Neural cell (in vitro differentiated cells): ENCODE data around the gene VPS37C. TPM values are rescaled to one million over a fixed set of nuclear protein-coding genes. Genes with fewer than 3 reads are reported as not detected.

Experiments
- H2AFZ ChIP-seq: fragments of 200-600, 300-800 bp; sonication (generic), shearing (Covaris generic); 2 replicates; pipeline ENCODE4 v1.6.0; 2014; ENCODE audit warnings: low read depth, mild to moderate bottlenecking, antibody characterized with exemption, low read length, moderate library complexity
- H3F3A ChIP-seq: fragments of 200-600 bp; shearing (Covaris generic); 2 replicates; pipeline ENCODE4 v1.6.1; 2016; ENCODE audit warnings: mild to moderate bottlenecking, moderate library complexity, mixed read lengths, antibody characterized with exemption, low read length; ENCODE audit not compliant: insufficient read depth, poor library complexity, severe bottlenecking
- H3K27ac ChIP-seq: fragments of 200-600, 300-800 bp; sonication (generic), shearing (Covaris generic); 2 replicates; pipeline ENCODE4 v1.5.1; 2014; ENCODE audit warnings: mild to moderate bottlenecking, low read length, moderate library complexity
- H3K27me3 ChIP-seq: fragments of 300-800, 200-600 bp; sonication (generic), shearing (Covaris generic); 2 replicates; pipeline ENCODE4 v1.6.0; 2014; ENCODE audit warnings: mild to moderate bottlenecking, low read depth, low read length, moderate library complexity; ENCODE audit not compliant: insufficient read depth
- H3K36me3 ChIP-seq: fragments of 300-800, 200-600 bp; sonication (generic), shearing (Covaris generic); 2 replicates; pipeline ENCODE4 v1.5.1; 2014; ENCODE audit warnings: mild to moderate bottlenecking, antibody characterized with exemption, low read length, moderate library complexity; ENCODE audit not compliant: insufficient read depth
- H3K4me2 ChIP-seq: fragments of 300-800, 200-600 bp; sonication (generic), shearing (Covaris generic); 2 replicates; pipeline ENCODE4 v1.6.0; 2014; ENCODE audit warnings: mild to moderate bottlenecking, low read length
- H3K4me3 ChIP-seq: fragments of 300-800, 200-600 bp; sonication (generic), shearing (Covaris generic); 2 replicates; pipeline ENCODE4 v1.5.1; 2014; ENCODE audit warnings: mild to moderate bottlenecking, low read length, moderate library complexity
- H3K79me2 ChIP-seq: fragments of 200-600 bp; shearing (Covaris generic); replicated peaks from 2 replicates; pipeline ENCODE4 v1.6.0; 2014; ENCODE audit warnings: mild to moderate bottlenecking, low read length, moderate library complexity; ENCODE audit not compliant: insufficient read depth
- H3K9ac ChIP-seq: fragments of 300-800, 200-600 bp; sonication (generic), shearing (Covaris generic); 2 replicates; pipeline ENCODE4 v1.6.1; 2016; ENCODE audit warnings: mild to moderate bottlenecking, low read length, mixed read lengths
- H3K9me2 ChIP-seq: fragments of 200-600 bp; shearing (Covaris generic); 2 replicates; pipeline ENCODE4 v1.6.1; 2016; ENCODE audit warnings: mild to moderate bottlenecking, low read length, mixed read lengths; ENCODE audit not compliant: insufficient read depth
- H3K9me3 ChIP-seq: fragments of 200-600, 300-800 bp; sonication (generic), shearing (Covaris generic); 2 replicates; pipeline ENCODE4 v1.6.1; 2016; ENCODE audit warnings: mild to moderate bottlenecking, mixed run types, low read length, moderate library complexity, mixed read lengths
- H4K20me1 ChIP-seq: fragments of 200-600 bp; shearing (Covaris generic); 2 replicates; pipeline ENCODE4 v1.6.1; 2016; ENCODE audit warnings: mild to moderate bottlenecking, mixed run types; ENCODE audit not compliant: insufficient read depth
- CTCF ChIP-seq: fragments of 450-650 bp; IDR thresholded peaks from 2 replicates; pipeline ENCODE4 v1.5.1; 2014; ENCODE audit warnings: antibody characterized with exemption, mild to moderate bottlenecking, moderate library complexity; ENCODE audit not compliant: poor library complexity, severe bottlenecking
- EP300 ChIP-seq: fragments of 450-650 bp; conservative IDR thresholded peaks from 2 replicates; pipeline ENCODE4 v1.6.1; 2014; ENCODE audit warnings: antibody characterized with exemption, mild to moderate bottlenecking, moderate library complexity; ENCODE audit not compliant: poor library complexity, severe bottlenecking
- EZH2 ChIP-seq: fragments of 200-600, 300-800 bp; shearing (Covaris generic), sonication (generic); IDR thresholded peaks from 2 replicates; pipeline ENCODE4 v1.6.1; 2014; ENCODE audit warnings: antibody characterized with exemption, low read length, borderline replicate concordance, mild to moderate bottlenecking; ENCODE audit not compliant: insufficient read depth, poor library complexity, severe bottlenecking
- REST ChIP-seq: IDR thresholded peaks from 2 replicates; pipeline ENCODE4 v1.6.1; 2012; ENCODE audit warnings: borderline replicate concordance
- TAF1 ChIP-seq: IDR thresholded peaks from 2 replicates; pipeline ENCODE4 v1.6.1; 2012; ENCODE audit warnings: low read depth
- polyA plus RNA-seq: library from polyadenylated mRNA; depleted of rRNA; stranded (reverse); fragments of >200 nt; gene quantifications from 2 replicates; pipeline ENCODE4 v1.2.3, GENCODE V29; 2014

The VPS37C gene
- polyA plus RNA-seq, 1 donor from 2014 or later, result 7.3 TPM

- Histone ChIP-seq H3K27me3 (no peaks in the 10 kb centered on the region), H3K9me2 (no peaks in the 10 kb centered on the region), H3K4me3 (no peak overlapping the region), H3K27ac (no peak overlapping the region), H3K9ac (no peak overlapping the region), H3F3A (no peaks in the 10 kb centered on the region), H3K9me3 (no peaks in the 10 kb centered on the region), H4K20me1 (no peaks in the 10 kb centered on the region), H3K79me2 (no peaks in the 10 kb centered on the region), H3K4me2 (no peak overlapping the region), H3K36me3 (no peaks in the 10 kb centered on the region), H2AFZ (no peak overlapping the region)
- no peak for TF ChIP-seq CTCF
- TF ChIP-seq EP300, result no peak
- no peak for TF ChIP-seq EZH2
- no peak for TF ChIP-seq TAF1
- no peak for TF ChIP-seq REST
Observed at GRCh38 chr11:61080526-61080925, 80.7 kb downstream of the VPS37C start.

Other genes starting within 250 kb of the VPS37C start
- 1.8 and 4.6 TPM in 2 replicates for gene TMEM109, start 247.3 kb downstream of the VPS37C start, polyA plus RNA-seq
- gene TMEM132A, start 237.0 kb downstream of the VPS37C start, polyA plus RNA-seq, result 215 and 280 TPM in 2 replicates
- gene SLC15A3, start 209.2 kb downstream of the VPS37C start, polyA plus RNA-seq, result not detected in 2 replicates
- not detected in 2 replicates for gene CD6, start 189.7 kb downstream of the VPS37C start, polyA plus RNA-seq
- gene CD5, start 58.9 kb downstream of the VPS37C start, polyA plus RNA-seq, result not detected in 2 replicates
- not detected in 2 replicates for gene PGA3, start 42.1 kb upstream of the VPS37C start, polyA plus RNA-seq
- gene PGA4, start 60.9 kb upstream of the VPS37C start, polyA plus RNA-seq, result not detected in 2 replicates
- gene PGA5, start 79.7 kb upstream of the VPS37C start, polyA plus RNA-seq, result not detected in 2 replicates
- gene VWCE, start 133.9 kb upstream of the VPS37C start, polyA plus RNA-seq, result 5.5 and 9.8 TPM in 2 replicates
- 197 and 203 TPM in 2 replicates for gene DDB1, start 171.7 kb upstream of the VPS37C start, polyA plus RNA-seq
- gene TKFC, start 171.8 kb upstream of the VPS37C start, polyA plus RNA-seq, result 18.1 and 46.0 TPM in 2 replicates
- gene CYB561A3, start 200.5 kb upstream of the VPS37C start, polyA plus RNA-seq, result 36.3 and 44.6 TPM in 2 replicates
- 19.6 and 38.9 TPM in 2 replicates for gene TMEM138, start 200.9 kb upstream of the VPS37C start, polyA plus RNA-seq
- gene TMEM216, start 231.2 kb upstream of the VPS37C start, polyA plus RNA-seq, result 22.0 and 22.4 TPM in 2 replicates